Trophoblast cell (in vitro differentiated cells and primary cell): ENCODE results near the gene MX1.

ENCODE experiments used
- DNase-seq, 2 donors: peaks; one replicate each; pipeline ENCODE4 v3.0.0-alpha.2; 2016
- H2AFZ ChIP-seq: 2 replicates; pipeline ENCODE4 v1.6.1; 2013; ENCODE audit warnings: low read length, moderate library complexity, mild to moderate bottlenecking; ENCODE audit not compliant: insufficient read depth, poor library complexity
- H2AK5ac ChIP-seq: 2 replicates; pipeline ENCODE4 v1.6.1; 2013; ENCODE audit warnings: mild to moderate bottlenecking, low read length
- H2BK120ac ChIP-seq: 2 replicates; pipeline ENCODE4 v1.6.1; 2013; ENCODE audit warnings: low read length, mild to moderate bottlenecking, moderate library complexity; ENCODE audit not compliant: insufficient read depth, poor library complexity
- H2BK12ac ChIP-seq: 2 replicates; pipeline ENCODE4 v1.6.1; 2013; ENCODE audit warnings: mild to moderate bottlenecking, low read length, moderate library complexity
- H2BK5ac ChIP-seq: 2 replicates; pipeline ENCODE4 v1.6.1; 2013; ENCODE audit warnings: low read length, low read depth, moderate library complexity, mild to moderate bottlenecking; ENCODE audit not compliant: poor library complexity
- H3K14ac ChIP-seq: 2 replicates; pipeline ENCODE4 v1.6.1; 2013; ENCODE audit warnings: mild to moderate bottlenecking, low read length
- H3K18ac ChIP-seq: 2 replicates; pipeline ENCODE4 v1.6.1; 2013; ENCODE audit warnings: mild to moderate bottlenecking, low read length
- H3K23ac ChIP-seq: 2 replicates; pipeline ENCODE4 v1.6.1; 2013; ENCODE audit warnings: low read length
- H3K27ac ChIP-seq: 2 replicates; pipeline ENCODE4 v1.5.1; 2013; ENCODE audit warnings: low read depth, mild to moderate bottlenecking, inconsistent platforms, low read length, moderate library complexity
- H3K27me3 ChIP-seq: 2 replicates; pipeline ENCODE4 v1.6.1; 2013; ENCODE audit warnings: inconsistent platforms, mild to moderate bottlenecking, low read length, moderate library complexity; ENCODE audit not compliant: insufficient read depth
- H3K36me3 ChIP-seq, 2 experiments: 1 replicate in 1 of 2; 2 replicates in 1 of 2; pipeline ENCODE4 v1.6.1; 2013; ENCODE audit warnings: low read length in 2 of 2, mild to moderate bottlenecking in 2 of 2, moderate library complexity in 1 of 2; ENCODE audit not compliant: insufficient read depth in 2 of 2, control insufficient read depth in 1 of 2
- H3K4ac ChIP-seq: 2 replicates; pipeline ENCODE4 v1.6.1; 2013; ENCODE audit warnings: low read depth, mild to moderate bottlenecking, low read length, moderate library complexity
- H3K4me1 ChIP-seq, 2 experiments: 1 replicate in 1 of 2; 2 replicates in 1 of 2; pipeline ENCODE4 v1.6.1; 2013; ENCODE audit warnings: low read length in 2 of 2, mild to moderate bottlenecking in 2 of 2, moderate library complexity in 1 of 2; ENCODE audit not compliant: insufficient read depth in 2 of 2, control insufficient read depth in 1 of 2
- H3K4me2 ChIP-seq: 2 replicates; pipeline ENCODE4 v1.6.1; 2013; ENCODE audit warnings: inconsistent platforms, mild to moderate bottlenecking, low read length, moderate library complexity
- H3K4me3 ChIP-seq: 2 replicates; pipeline ENCODE4 v1.5.1; 2013; ENCODE audit warnings: mild to moderate bottlenecking, low read depth, low read length, inconsistent platforms
- H3K79me1 ChIP-seq: one replicate; pipeline ENCODE4 v1.6.1; 2013; ENCODE audit warnings: low read length
- H3K79me2 ChIP-seq: 2 replicates; pipeline ENCODE4 v1.6.1; 2013; ENCODE audit warnings: low read length, mild to moderate bottlenecking; ENCODE audit not compliant: control insufficient read depth, insufficient read depth, poor library complexity
- H3K9ac ChIP-seq: 2 replicates; pipeline ENCODE4 v1.6.1; 2013; ENCODE audit warnings: mild to moderate bottlenecking, low read length
- H3K9me3 ChIP-seq: 2 replicates; pipeline ENCODE4 v1.6.1; 2013; ENCODE audit warnings: low read depth, mild to moderate bottlenecking, control low read depth, inconsistent platforms, low read length; ENCODE audit not compliant: insufficient read depth
- H4K12ac ChIP-seq: 2 replicates; pipeline ENCODE4 v1.6.1; 2013; ENCODE audit warnings: low read depth, mild to moderate bottlenecking, low read length, moderate library complexity
- H4K8ac ChIP-seq: 2 replicates; pipeline ENCODE4 v1.6.1; 2013; ENCODE audit warnings: low read depth, mild to moderate bottlenecking, low read length, moderate library complexity
- H4K91ac ChIP-seq: one replicate; pipeline ENCODE4 v1.6.1; 2013; ENCODE audit warnings: low read depth, mild to moderate bottlenecking, low read length, moderate library complexity
- WGBS: extraction: QIAGEN DNeasy Blood & Tissue Kit; methylation state at CpG from one replicate; pipeline ENCODE4 v1.1.7; 2013; ENCODE audit warnings: missing lambda C conversion rate; ENCODE audit not compliant: insufficient read length, insufficient coverage; ENCODE audit errors: extremely low coverage; 5-methylcytosine and 5-hydroxymethylcytosine counted together

The MX1 gene

GRCh38 chr21:41432562-41433460, 6.8 kb downstream of the MX1 start:
- no peak overlapping the region for H3K14ac ChIP-seq
- no peaks in the 10 kb centered on the region for H3K4me1 ChIP-seq
- no peak overlapping the region for H4K91ac ChIP-seq
- no peak overlapping the region for H3K18ac ChIP-seq
- H3K79me1 ChIP-seq = no peaks in the 10 kb centered on the region
- no peaks in the 10 kb centered on the region for H3K9me3 ChIP-seq
- no peaks in the 10 kb centered on the region for H3K79me2 ChIP-seq
- no peak for DNase-seq
- WGBS = no CpG with 5 or more reads among the region's 10 CpGs
- H2BK120ac ChIP-seq = no peak overlapping the region
- H2AFZ ChIP-seq = no peak overlapping the region
- H3K4me2 ChIP-seq = no peak overlapping the region
- no peak overlapping the region for H3K27ac ChIP-seq
- H3K4me3 ChIP-seq = no peak overlapping the region
- H3K27me3 ChIP-seq = no peaks in the 10 kb centered on the region
- no peak overlapping the region for H3K9ac ChIP-seq
- no peaks in the 10 kb centered on the region for H3K36me3 ChIP-seq
- no peak overlapping the region for H4K12ac ChIP-seq
- H3K4ac ChIP-seq = no peak overlapping the region
- H2BK5ac ChIP-seq = no peak overlapping the region
- H4K8ac ChIP-seq = no peak overlapping the region
- no peak overlapping the region for H2AK5ac ChIP-seq
- no peak overlapping the region for H3K23ac ChIP-seq
- H2BK12ac ChIP-seq = no peak overlapping the region

- DNase-seq = no peak
- H2AFZ ChIP-seq = no peak overlapping the region
- H3K14ac ChIP-seq = no peak overlapping the region
- no peak overlapping the region for H3K4me3 ChIP-seq
- no peak overlapping the region for H3K23ac ChIP-seq
- no peak overlapping the region for H3K4me2 ChIP-seq
- no peak overlapping the region for H3K18ac ChIP-seq
- H4K8ac ChIP-seq = no peak overlapping the region
- H4K12ac ChIP-seq = no peak overlapping the region
- no CpG with 5 or more reads among the region's 2 CpGs for WGBS
- no peak overlapping the region for H4K91ac ChIP-seq
- no peak overlapping the region for H2BK120ac ChIP-seq
- H3K4ac ChIP-seq = no peak overlapping the region
- H3K79me2 ChIP-seq = no peaks in the 10 kb centered on the region
- no peaks in the 10 kb centered on the region for H3K4me1 ChIP-seq
- no peaks in the 10 kb centered on the region for H3K36me3 ChIP-seq
- H3K9ac ChIP-seq = no peak overlapping the region
- H2AK5ac ChIP-seq = no peak overlapping the region
- H2BK12ac ChIP-seq = no peak overlapping the region
- H2BK5ac ChIP-seq = no peak overlapping the region
- H3K9me3 ChIP-seq = no peaks in the 10 kb centered on the region
- H3K79me1 ChIP-seq = no peaks in the 10 kb centered on the region
- H3K27me3 ChIP-seq = no peaks in the 10 kb centered on the region
- H3K27ac ChIP-seq = no peak overlapping the region
Measured at GRCh38 chr21:41433566-41433965, 7.5 kb downstream of the MX1 start.

- no peak for DNase-seq
- H3K4me3 ChIP-seq = no peak overlapping the region
- no peak overlapping the region for H3K23ac ChIP-seq
- no peak overlapping the region for H3K9ac ChIP-seq
- no peak overlapping the region for H4K91ac ChIP-seq
- no peak overlapping the region for H4K8ac ChIP-seq
- H3K36me3 ChIP-seq = no peaks in the 10 kb centered on the region
- H3K27me3 ChIP-seq = no peaks in the 10 kb centered on the region
- no peaks in the 10 kb centered on the region for H3K9me3 ChIP-seq
- no peak overlapping the region for H2BK12ac ChIP-seq
- no CpG with 5 or more reads among the region's 11 CpGs for WGBS
- no peaks in the 10 kb centered on the region for H3K4me1 ChIP-seq
- no peak overlapping the region for H3K27ac ChIP-seq
- H2BK5ac ChIP-seq = no peak overlapping the region
- H3K79me1 ChIP-seq = no peaks in the 10 kb centered on the region
- no peak overlapping the region for H2BK120ac ChIP-seq
- no peak overlapping the region for H2AK5ac ChIP-seq
- H3K4ac ChIP-seq = no peak overlapping the region
- H3K18ac ChIP-seq = no peak overlapping the region
- no peak overlapping the region for H3K4me2 ChIP-seq
- no peak overlapping the region for H4K12ac ChIP-seq
- H3K14ac ChIP-seq = no peak overlapping the region
- H2AFZ ChIP-seq = no peak overlapping the region
- H3K79me2 ChIP-seq = no peaks in the 10 kb centered on the region
Measured at GRCh38 chr21:41435706-41436105, 9.7 kb downstream of the MX1 start.

- no peaks in the 10 kb centered on the region for H3K9me3 ChIP-seq
- H3K27me3 ChIP-seq = no peaks in the 10 kb centered on the region
- H2AFZ ChIP-seq = no peak overlapping the region
- WGBS = no CpG with 5 or more reads among the region's 2 CpGs
- H3K36me3 ChIP-seq = no peaks in the 10 kb centered on the region
- H3K4me3 ChIP-seq = no peak overlapping the region
- no peak overlapping the region for H3K4ac ChIP-seq
- H4K12ac ChIP-seq = no peak overlapping the region
- H3K79me1 ChIP-seq = no peaks in the 10 kb centered on the region
- H4K91ac ChIP-seq = no peak overlapping the region
- no peak overlapping the region for H2BK120ac ChIP-seq
- H3K79me2 ChIP-seq = no peaks in the 10 kb centered on the region
- H3K23ac ChIP-seq = no peak overlapping the region
- H3K4me2 ChIP-seq = no peak overlapping the region
- no peak for DNase-seq
- no peak overlapping the region for H4K8ac ChIP-seq
- no peaks in the 10 kb centered on the region for H3K4me1 ChIP-seq
- no peak overlapping the region for H3K18ac ChIP-seq
- H2AK5ac ChIP-seq = no peak overlapping the region
- H2BK12ac ChIP-seq = no peak overlapping the region
- H3K27ac ChIP-seq = no peak overlapping the region
- no peak overlapping the region for H2BK5ac ChIP-seq
- H3K9ac ChIP-seq = no peak overlapping the region
- no peak overlapping the region for H3K14ac ChIP-seq
Measured at GRCh38 chr21:41437729-41438128, 11.7 kb downstream of the MX1 start.
